ENCODE results near the gene MARVELD3.

GRCh38 chr16:71648162-71648561, 22.2 kb downstream of the MARVELD3 start:
- TF ChIP-seq CTCF (IDR thresholded peaks at IDR 0.05) (no peak), EZH2 (IDR thresholded peaks at IDR 0.05; ENCODE audit: borderline replicate concordance, insufficient read depth, low read depth, low read length, poor library complexity, severe bottlenecking) (no peak)

Measured in B cell (primary cell).